ENCODE measurements around the gene RAB43. TPM values are rescaled to one million over a fixed set of nuclear protein-coding genes. Genes with fewer than 3 reads are reported as not detected.

Gene RAB43
- total RNA-seq, 1 donor from 2014 or later, result 11.4 TPM

DNA sequence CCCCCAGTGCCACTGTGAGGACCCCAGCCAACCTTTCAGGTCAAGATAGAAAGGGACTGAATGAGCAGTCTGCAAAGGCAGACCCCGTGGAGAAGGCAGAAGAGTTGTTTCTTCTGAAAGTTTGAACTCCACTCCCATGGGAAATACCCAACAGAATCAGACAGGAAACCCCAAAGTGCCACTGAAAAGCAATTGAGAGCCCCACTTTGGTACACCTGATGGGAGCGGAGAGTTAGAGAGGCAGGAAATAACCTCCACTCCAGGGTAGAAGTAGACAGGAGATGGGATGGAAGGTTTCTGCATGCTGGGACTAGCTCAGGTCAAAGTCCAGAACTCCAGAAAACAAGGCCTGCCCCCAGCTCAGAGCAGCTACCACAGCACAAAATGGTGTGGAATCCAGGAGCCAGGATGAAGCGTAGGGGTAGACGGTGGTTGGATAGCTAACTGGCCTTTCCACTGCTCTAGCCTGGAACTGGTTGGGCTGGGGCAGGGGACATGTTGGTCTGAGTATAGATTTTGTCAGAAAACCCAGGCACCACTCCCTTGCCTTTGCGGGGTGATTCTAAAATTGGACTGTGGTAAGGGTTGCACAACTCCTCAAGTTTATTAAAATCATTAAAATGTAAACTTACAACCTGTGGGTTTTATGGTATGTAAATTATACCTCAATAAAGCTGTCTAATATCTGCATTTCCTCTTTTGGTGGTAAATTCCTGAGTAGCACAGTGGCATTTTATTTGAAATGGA, 1.9 kb upstream of the RAB43 start:
- Mint-ChIP-seq H3K4me3 (peak overlapping the region; percentile 85), H3K4me1 (peaks cover 24% of the 10 kb centered on the region), H3K27me3 (ENCODE audit: low read depth) (no peaks in the 10 kb centered on the region), H3K9me3 (no peaks in the 10 kb centered on the region), H3K27ac (ENCODE audit: unreplicated experiment) (no peak overlapping the region), H3K36me3 (ENCODE audit: low read depth) (no peaks in the 10 kb centered on the region)
- no peak for DNase-seq (ENCODE audit: low read depth, low spot score)
- TF ChIP-seq, protein P1, sequence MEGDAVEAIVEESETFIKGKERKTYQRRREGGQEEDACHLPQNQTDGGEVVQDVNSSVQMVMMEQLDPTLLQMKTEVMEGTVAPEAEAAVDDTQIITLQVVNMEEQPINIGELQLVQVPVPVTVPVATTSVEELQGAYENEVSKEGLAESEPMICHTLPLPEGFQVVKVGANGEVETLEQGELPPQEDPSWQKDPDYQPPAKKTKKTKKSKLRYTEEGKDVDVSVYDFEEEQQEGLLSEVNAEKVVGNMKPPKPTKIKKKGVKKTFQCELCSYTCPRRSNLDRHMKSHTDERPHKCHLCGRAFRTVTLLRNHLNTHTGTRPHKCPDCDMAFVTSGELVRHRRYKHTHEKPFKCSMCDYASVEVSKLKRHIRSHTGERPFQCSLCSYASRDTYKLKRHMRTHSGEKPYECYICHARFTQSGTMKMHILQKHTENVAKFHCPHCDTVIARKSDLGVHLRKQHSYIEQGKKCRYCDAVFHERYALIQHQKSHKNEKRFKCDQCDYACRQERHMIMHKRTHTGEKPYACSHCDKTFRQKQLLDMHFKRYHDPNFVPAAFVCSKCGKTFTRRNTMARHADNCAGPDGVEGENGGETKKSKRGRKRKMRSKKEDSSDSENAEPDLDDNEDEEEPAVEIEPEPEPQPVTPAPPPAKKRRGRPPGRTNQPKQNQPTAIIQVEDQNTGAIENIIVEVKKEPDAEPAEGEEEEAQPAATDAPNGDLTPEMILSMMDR (conservative IDR thresholded peaks at IDR 0.05), result no peak

DNA sequence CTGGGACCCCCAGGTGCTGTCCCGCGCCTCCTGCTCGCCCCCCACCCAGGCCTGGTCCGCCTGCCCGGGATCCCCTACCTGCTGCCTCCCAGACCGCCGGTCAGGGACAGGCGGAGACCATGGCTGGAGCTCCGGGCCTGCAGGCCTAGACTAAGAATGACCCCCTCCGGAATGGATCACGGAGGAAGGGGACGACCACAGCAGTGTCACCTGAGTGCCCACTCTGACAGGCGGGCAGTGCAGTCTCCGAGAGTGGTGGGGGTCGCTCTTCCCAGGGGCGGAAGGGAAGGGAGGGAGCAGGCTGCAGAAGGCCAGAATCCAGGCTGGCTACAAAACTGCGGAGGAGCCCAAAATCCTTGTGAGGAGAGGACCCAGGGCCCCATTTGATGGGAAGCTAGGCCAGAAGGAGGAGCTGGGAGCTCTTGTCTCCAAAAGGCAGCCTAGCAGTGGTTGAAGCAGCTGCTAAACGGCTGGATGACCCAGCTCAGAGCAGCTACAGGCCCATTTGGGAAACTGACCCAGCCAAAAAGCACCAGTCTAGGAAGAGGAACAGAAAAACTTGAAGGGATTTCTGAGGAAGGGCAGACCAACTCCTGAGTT, 908 bp upstream of the RAB43 start:
- no peak for DNase-seq (ENCODE audit: low read depth, low spot score)
- Mint-ChIP-seq H3K36me3 (ENCODE audit: low read depth) (peaks cover 2% of the 10 kb centered on the region), H3K9me3 (no peaks in the 10 kb centered on the region), H3K4me3 (peak overlapping the region; percentile 85), H3K27me3 (ENCODE audit: low read depth) (no peaks in the 10 kb centered on the region), H3K4me1 (peaks cover 31% of the 10 kb centered on the region), H3K27ac (ENCODE audit: unreplicated experiment) (peak overlapping the region; percentile 67)
- TF ChIP-seq, protein P1 (conservative IDR thresholded peaks at IDR 0.05), result no peak

DNA sequence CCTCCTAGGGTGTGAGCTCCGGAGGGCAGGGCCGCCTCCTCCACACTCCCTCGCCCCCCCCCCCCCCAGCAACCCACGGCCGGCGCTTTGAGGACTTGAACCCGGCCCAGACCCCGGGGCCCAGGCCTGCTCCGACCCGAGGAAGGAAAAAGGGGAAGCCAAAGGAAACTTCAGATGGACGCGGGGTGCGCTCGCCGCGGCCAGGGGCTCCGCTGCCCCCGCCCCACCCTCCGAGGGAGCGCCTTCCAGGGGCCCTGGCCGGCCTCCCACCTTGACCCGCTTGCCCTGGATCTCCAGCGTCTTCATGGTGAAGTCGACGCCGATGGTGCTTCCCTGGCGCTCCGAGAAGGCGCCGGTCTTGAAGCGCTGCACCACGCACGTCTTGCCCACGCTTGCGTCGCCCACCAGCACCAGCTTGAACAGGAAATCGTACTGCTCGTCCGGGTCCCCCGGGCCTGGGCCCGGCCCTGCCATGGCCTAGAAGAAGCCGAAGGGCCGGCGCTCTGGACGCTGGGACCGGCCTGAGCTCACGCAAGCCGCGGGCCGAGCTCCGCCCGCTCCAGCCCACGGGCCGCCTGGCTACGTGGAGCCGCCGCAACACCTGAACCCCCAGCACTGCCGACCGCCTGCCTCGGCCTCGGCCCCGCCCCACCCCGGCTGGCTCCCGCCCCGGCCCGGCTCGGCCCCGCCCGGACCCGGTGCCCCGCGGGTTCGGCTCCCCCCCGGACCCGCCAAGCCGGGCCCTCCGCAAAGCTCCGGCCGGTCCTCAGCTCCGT, 400 bp downstream of the RAB43 start:
- peak; percentile 22 for DNase-seq (ENCODE audit: low read depth, low spot score)
- TF ChIP-seq, protein P1 (conservative IDR thresholded peaks at IDR 0.05), result no peak
- H3K4me1 Mint-ChIP-seq, result peaks cover 41% of the 10 kb centered on the region
- peak overlapping the region; percentile 75 for H3K27ac Mint-ChIP-seq (ENCODE audit: unreplicated experiment)
- H3K27me3 Mint-ChIP-seq (ENCODE audit: low read depth), result no peaks in the 10 kb centered on the region
- H3K4me3 Mint-ChIP-seq, result peak overlapping the region; percentile 87
- H3K36me3 Mint-ChIP-seq (ENCODE audit: low read depth), result peaks cover 2% of the 10 kb centered on the region
- H3K9me3 Mint-ChIP-seq, result no peaks in the 10 kb centered on the region

DNA sequence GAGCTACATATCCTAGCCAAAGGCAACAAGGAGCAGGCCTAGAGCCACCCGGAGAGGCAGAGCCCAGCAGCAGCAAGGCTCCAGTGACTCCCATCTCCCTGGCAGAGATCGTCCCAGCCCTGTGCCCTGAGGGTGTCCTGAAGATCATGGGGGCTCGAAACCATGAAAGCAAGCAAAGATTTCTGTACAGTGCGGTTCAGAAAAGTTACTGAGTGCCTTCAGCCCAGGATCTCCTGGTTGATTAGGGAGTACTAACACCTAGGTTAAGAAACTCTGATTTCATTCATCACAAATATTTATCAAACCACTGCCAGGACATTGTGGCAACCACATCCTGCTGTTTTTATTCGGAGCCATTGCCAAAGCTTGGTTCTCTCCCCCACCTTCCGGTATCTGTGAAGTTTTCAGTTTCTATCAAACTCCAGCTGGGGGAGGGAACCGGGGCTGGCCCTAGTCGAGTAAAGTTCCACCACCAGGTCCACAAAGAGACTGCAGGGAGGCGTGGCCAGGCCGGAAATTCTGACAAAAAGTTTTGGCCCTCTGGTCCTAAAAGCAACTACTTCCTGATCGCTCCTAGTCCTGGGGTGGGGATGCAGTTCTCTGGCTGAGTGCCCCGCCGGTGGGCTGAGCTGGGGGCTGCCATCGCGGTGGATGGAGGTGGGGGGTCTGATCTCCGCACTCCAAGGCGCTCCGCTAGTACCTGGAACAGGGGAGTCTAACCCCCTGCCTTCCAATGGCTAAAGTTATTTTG, 1.2 kb downstream of the RAB43 start:
- TF ChIP-seq, protein P1 (conservative IDR thresholded peaks at IDR 0.05), result peak; percentile 42
- Mint-ChIP-seq H3K27me3 (ENCODE audit: low read depth) (no peaks in the 10 kb centered on the region), H3K9me3 (no peaks in the 10 kb centered on the region)

More for the DNA sequence above, 1.2 kb downstream of the RAB43 start:
- H3K4me1 Mint-ChIP-seq, result peaks cover 44% of the 10 kb centered on the region
- no peak overlapping the region for H3K27ac Mint-ChIP-seq (ENCODE audit: unreplicated experiment)
- H3K4me3 Mint-ChIP-seq, result peak overlapping the region; percentile 84
- peak; percentile 38 for DNase-seq (ENCODE audit: low read depth, low spot score)
- peaks cover 2% of the 10 kb centered on the region for H3K36me3 Mint-ChIP-seq (ENCODE audit: low read depth)

Measured in neural crest cell (in vitro differentiated cells).